Measurements from ENCODE around the gene ZNF276.

DNA sequence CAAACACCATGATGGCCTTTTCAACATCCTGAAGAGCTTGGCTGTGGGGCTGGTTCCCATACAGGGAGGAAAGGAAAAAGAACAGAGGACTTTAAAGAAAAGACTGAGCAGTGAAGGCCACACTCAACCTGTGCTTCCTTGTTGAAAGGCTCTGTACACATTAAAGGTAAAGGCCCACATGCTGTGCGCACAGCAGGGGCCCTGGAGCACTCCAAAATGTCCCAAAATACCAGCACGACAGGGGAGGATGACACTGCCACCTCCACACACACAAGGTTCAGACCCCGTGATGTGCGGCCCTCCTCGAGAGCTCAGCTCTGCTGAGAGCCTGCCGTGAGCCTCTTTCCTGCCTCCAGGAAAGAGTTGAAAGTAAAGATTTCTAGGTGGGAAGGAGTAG lies 58.6 kb downstream of the ZNF276 start:
- TF ChIP-seq CTCF (optimal IDR thresholded peaks at IDR 0.05 in 1 of 3, IDR thresholded peaks at IDR 0.05 in 1 of 3, conservative IDR thresholded peaks at IDR 0.05 in 1 of 3; ENCODE audit: extremely low read depth in 1 of 3, insufficient read depth in 2 of 3, low read length in 3 of 3), result no peak
- TF ChIP-seq EZH2 (IDR thresholded peaks at IDR 0.05; ENCODE audit: low read length), result no peak
